ENCODE data around the gene TPSG1.
"Not testable (repeated sequence)": the region's sequence is repeated elsewhere in the genome, so short reads cannot be mapped to it uniquely, and the experiment has no call there.

TPSG1 gene

DNA sequence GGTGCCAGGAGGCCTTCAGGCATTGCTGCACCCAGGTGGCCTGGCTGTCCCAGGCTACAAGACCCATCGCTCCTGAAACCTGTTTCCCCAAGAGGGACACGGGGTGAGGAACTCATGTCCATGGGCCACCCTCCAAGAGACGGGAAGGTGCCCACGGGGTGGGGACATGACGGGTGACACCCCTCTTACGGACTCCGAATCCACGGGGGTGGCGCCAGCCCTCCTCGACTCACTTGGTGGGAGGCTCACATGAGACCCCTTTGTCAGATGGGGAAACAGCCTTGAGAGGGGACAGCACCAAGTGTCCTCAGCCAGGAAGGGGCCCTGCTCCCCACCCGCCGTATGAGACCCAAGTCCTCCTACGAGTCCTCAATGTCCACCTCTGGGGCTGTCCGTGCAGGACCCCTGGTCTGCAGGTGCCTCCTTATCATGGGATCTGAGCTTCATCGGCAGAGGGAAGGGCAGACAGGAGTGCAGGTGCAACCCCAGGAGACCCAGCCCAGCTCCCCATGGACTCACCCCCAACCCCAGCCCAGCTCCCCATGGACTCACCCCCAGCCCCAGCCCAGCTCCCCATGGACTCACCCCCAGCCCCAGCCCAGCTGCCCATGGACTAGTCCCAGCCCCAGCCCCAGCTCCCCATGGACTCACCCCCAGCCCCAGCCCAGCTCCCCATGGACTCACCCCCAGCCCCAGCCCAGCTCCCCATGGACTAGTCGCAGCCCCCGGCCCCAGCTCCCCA, 5.6 kb upstream of the TPSG1 start:
- DNase-seq (ENCODE audit: low read depth): not testable (repeated sequence)

DNA sequence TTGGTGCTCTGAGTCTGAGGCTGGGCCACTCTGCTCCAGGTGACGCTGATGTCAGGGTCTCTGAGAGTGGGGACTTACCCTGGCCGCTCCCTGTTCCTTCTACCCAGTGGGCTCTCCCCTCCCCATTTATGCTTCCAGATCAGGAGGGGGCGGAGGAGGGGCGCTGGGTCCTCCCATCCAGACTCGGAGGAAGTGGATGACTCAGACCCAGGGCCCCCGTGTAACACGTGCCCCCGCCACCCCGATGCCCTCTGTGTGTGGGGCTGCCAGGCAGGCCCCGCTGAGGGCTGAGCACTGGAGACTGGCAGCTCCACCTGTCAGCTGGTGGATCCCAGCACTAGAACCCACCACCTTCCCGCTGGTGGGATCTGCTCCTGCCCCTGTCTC, 5.0 kb upstream of the TPSG1 start, which contains the start of gene TPSB2:
TPSB2 (minus strand) TSS at position 101 of the 387 bp plus-strand sequence. CDS start 233 bp downstream, outside the sequence.
- not testable (repeated sequence) for DNase-seq (ENCODE audit: low read depth)

DNA sequence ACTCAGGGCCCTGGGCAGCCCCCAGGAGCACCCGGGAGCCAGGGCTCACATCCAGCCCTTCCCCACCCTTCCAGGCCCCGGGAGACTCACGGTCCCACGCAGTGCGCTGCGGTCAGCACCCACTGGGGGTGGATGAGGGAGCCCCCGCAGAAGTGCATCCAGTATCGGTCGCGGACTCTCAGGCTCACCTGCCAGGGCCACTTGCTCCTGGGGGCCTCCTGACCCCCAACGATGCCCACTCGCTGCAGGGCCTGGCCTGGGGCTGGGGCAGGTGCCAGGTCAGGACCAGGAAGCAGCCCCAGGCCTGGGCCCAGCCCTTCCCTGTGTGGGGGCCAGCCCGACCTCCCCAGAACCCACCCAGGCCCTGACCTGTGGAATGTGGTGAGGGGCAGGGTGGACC, 4.4 kb upstream of the TPSG1 start:
- not testable (repeated sequence) for DNase-seq (ENCODE audit: low read depth)

DNA sequence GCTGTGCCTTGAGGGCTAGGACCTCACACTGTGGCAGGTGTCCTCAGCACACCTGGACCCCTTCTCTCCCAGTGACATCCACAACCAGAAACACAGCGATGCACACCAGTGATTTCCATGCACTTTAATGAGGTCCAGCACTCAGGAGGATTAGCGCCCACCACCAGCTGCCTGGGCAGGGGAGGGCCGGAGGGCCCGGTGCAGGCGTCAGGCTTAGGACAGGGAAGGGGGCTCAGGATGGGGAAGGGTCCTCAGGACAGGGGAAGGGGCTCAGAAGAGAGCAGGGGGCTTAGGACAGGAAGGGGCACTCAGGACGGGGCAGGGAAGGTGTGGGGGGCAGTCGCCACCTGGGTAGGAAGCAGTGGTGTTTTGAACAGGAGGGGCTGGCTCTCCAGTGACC, 3.2 kb upstream of the TPSG1 start:
- not testable (repeated sequence) for DNase-seq (ENCODE audit: low read depth)

DNA sequence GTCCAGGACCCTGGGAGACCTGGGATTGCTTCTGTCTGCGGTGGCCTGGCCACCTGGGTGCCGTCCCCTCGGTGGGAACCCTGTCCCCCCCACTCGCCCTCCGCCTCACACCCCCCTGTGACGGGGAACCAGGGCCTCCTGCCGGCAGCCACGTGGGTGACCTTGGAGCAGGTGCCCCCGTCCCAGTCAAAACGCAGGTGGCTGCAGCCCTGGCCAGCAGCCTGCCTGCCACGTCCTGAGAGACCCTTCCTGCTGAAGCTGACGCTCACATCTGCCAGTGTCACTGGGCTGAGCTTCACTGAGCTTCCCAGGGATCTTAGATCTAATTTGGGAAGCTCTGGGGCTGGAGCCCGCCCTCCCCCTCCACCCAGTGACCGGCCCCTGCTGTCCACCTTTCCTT, 1.6 kb upstream of the TPSG1 start:
- DNase-seq (ENCODE audit: low read depth): not testable (repeated sequence)

DNA sequence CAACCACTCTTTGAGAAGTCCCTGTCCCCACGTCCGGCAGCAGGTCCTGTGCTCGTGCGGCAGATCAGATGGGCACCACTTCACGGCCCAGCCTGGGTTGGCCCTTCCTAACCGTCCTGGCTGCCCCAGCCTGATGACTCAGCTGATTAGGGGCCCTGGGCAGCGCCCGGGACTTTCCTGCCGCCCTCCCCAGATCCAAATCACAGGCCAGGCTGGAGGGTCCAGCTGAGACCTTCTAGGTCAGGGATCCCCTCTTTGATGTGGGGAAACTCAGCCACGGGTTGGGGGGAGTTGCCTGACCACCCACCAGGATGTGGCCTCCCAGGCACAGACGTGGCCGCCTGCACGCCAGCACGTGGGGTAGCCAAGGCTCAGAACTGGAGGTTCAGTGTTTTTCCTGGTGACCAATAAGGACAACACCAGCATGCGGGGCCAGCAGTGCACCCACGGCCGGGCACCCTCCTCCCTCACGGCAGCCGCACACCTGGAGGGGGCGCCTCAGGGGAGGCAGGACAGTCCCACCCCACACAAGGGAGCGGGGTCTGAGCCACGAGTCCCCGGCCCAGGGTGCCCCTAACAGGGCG, 752 bp upstream of the TPSG1 start:
- not testable (repeated sequence) for DNase-seq (ENCODE audit: low read depth)

DNA sequence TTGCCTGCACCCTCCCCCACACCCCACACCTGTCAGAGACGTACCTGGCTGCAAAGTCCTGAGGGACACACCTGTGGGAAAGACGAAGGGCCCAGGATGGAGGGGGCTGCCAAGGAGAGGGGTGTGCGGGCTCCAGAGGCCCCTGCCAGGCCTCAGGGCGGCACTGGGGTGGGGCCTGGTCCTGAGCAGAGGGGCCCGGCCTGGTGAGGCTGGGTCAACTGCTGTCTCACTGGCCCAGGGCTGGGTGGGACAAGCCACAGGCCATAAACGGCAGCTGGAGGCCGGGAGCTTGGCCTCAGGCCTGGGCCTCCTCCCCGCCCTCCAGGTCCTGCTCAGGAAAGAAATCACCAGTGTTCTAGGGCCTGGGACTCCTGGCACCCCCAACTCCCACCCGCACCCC, 510 bp downstream of the TPSG1 start:
- DNase-seq (ENCODE audit: low read depth): no peak

DNA sequence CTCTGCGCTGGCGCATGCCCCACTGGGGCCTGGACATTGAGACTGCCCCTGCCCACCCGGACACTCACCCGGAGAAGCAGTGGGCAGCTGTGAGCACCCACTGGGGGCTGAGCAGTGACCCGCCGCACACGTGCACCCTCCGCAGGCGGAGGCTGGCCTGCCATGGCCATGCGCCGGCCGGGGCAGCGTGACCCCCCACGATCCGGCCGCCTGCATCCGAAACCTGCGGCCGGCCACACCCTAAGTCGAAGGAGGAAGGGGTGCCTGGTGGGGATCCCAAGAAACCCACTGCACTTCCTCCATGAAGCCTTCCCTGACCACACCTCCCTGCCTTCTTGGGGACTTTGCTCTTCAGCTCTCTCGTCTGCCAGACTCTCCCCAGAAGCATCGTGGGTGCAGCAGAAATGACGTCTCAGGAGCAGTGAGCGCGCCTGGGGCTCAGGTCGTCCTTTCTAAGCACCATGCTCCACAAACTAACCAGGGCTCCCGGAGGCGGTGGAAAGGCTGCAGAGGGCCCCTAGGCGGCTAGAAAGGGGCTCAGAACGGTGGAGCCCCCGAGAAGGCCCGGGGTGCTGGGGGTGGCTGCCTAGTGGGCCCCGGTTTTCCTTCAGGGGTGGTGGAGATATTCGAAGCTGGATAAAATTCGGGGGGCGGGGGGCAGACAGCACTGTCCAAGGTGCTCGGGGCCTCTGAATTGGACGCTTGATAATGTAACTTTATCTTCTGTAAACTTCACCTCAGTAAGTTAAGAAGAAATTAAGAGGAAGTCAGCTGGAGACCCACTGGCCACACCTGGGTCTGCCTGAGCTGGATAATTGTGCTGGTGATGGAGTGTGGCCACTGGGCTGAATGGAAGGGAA, 1.5 kb downstream of the TPSG1 start:
- DNase-seq (ENCODE audit: low read depth): no peak

DNA sequence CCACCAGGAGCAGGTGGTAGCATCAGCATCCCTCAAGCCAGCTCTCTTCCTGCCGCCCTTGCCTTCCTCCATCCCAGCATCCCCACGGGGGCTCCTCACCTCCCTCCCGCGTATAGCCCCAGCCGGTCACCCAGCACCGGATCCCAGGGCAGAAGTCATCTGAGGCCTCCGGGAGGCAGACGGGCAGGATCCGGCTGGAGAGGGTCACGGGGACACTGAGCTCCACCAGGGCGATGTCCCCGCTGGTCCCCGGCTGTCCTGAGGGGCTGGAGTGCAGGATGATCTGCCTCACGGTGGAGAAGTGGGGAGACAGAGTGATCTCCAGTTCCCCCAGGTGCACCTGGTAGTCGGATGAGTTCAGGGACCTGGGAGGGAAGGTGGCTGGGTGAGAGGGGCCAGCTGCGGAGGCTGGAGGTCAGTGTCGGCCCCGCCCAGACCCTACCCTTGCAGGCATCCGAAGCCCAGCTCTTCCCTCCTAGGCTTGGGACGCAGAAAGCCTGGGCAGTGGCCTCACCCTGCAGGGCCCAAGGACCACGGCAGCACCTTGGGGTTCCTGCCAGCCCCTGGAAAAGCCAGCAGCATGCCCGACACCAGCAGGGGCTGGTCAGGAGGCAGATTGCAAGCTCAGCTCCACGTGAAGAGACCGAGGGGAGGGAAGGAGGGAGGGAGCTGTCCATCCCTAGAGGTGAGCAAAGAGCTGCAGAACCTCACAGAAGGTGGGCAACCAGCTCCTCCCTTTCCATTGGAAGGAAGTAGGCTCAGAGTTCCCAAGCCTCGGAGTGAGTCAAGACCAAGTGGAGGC, 2.3 kb downstream of the TPSG1 start:
- no peak for DNase-seq (ENCODE audit: low read depth)

DNA sequence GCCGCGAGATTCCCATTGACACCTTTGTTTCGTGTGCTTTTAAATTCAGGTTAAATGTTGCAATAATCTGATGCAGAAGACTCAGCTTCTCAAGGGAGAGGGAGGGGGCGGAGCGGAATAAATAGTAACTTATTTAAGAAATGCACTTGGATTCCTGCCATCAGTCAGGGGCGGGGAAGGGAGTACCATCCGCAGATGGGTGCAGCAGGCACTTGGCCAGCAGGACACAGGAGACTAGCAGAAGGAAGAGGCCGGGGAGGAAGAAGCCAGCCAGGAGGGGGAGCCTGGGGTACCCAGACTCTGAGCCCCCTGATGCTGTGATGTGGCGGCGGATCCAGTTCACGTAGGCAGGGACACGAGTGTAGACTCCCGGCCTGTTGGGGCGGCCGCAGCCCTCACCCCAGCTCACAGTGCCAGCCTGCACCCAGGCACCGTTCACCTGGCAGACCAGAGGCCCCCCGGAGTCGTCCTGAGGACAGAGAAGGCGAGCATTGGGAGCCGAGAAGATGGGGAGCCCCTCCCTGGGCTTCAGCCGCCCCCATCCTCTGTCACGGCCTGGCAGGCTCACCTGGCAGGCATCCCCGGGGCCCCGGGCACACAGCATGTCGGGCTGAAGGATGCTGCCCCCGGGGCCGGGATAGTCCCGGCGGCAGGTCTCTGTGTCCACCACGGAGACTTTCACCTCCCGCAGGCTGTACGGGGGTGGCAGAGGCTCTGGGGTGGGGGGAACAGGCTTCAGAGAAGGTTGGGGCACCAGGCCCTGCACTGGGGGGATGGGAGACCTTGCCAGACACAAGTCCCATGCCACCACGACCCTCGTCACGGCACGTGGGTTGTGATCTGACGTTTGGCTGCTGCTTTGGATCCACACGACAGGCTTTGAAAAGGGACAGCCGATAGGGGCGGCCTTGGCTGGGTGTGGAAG, 3.2 kb downstream of the TPSG1 start:
- DNase-seq (ENCODE audit: low read depth): no peak

DNA sequence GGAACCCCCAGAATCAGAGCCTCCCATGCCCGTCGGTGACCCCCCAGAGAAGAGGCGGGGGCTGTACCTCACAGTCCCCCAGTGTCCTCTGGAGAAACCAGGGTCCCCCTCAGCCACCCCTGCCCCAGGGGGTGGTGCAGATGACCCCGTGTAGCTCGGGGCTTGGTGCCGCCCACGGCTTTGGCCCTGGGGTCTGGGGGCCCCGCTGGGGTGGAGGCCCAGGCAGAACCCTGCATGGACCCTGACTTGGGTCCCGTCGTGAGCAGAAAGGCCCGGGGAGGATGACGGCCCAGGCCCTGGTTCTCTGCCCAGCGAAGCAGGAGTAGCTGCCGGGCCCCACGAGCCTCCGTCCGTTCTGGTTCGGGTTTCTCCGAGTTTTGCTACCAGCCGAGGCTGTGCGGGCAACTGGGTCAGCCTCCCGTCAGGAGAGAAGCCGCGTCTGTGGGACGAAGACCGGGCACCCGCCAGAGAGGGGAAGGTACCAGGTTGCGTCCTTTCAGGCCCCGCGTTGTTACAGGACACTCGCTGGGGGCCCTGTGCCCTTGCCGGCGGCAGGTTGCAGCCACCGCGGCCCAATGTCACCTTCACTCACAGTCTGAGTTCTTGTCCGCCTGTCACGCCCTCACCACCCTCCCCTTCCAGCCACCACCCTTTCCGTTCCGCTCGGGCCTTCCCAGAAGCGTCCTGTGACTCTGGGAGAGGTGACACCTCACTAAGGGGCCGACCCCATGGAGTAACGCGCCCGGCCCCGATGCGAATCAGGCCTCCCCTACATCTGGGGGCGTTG, 4.0 kb downstream of the TPSG1 start:
- DNase-seq (ENCODE audit: low read depth): no peak

DNA sequence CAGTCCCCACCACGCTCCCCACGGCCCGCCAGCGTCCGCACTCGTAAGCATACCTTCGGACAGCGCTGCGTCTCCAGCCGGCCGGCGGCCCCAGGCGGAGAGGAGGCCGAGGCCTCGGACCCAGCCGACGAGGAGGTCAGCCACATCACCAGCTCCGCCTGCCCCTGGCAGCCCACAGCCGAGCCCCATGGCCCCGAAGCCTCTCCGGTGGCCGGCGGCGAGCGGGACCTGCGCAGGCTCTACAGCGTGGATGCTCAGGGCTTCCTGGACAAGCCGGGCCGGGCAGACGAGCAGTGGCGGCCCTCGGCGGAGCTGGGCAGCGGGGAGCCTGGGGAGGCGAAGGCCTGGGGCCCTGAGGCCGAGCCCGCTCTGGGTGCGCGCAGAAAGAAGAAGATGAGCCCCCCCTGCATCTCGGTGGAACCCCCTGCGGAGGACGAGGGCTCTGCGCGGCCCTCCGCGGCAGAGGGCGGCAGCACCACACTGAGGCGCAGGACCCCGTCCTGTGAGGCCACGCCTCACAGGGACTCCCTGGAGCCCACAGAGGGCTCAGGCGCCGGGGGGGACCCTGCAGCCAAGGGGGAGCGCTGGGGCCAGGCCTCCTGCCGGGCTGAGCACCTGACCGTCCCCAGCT, 4.9 kb downstream of the TPSG1 start:
- DNase-seq (ENCODE audit: low read depth): no peak

DNA sequence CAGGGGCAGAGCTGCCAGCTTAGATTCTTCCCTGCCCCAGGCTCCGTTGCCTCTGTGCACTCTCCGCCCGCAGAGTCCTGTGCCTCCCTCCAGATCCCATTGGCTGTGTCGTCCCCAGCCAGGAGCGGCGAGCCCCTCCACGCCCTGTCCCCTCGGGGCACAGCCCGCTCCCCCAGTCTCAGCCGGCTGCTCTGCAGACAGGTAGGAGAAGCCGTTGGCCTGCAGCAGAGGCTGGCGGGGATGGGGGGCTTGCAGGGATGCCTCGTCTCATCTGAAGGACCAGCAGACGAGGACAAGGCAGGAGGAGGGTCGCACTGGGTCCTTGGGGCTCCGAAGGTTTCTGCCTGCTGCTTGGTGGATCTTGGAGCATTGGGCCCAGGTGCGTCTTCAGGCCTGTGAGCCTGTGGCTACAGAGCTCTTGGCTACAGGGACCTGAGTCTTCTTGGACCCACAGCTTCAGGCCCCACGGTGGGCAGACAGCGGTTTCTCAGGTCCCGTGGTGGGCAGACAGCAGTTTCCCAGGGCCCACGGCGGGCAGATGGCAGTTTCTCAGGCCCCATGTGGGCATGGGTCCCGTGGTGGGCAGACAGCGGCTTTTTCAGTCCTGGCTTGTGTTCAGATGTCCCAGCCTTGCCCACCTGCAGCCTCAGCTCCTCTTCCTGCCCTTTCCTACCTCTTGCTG, 6.0 kb downstream of the TPSG1 start:
- no peak for DNase-seq (ENCODE audit: low read depth)

DNA sequence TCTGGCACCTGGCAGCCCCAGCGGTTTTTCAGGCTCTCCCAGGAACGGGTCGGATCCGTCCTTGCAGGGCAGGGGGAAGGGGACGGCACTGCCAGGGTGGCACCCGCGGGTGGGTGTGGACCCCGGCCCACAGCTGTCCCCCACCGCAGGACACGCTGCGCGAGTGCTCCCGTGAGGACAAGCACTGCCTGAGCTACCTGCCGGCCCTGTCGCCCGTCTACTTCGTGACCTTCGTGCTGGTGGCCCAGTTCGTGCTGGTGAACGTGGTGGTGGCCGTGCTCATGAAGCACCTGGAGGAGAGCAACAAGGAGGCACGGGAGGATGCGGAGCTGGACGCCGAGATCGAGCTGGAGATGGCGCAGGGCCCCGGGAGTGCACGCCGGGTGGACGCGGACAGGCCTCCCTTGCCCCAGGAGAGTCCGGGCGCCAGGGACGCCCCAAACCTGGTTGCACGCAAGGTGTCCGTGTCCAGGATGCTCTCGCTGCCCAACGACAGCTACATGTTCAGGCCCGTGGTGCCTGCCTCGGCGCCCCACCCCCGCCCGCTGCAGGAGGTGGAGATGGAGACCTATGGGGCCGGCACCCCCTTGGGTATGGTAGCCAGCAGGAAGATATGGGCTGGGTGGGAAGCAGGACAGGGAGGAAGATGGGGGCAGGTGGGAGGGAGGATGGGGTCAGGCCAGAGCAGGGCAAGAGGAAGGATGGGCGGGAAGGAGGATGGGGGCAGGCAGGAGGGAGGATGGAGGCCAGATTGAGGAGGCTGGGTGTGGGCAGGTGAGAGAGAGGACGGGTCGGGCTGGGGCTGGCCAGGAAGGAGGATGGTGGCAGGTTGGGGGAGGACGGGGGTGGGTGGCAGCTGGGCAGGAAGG, 6.8 kb downstream of the TPSG1 start:
- DNase-seq (ENCODE audit: low read depth): no peak

DNA sequence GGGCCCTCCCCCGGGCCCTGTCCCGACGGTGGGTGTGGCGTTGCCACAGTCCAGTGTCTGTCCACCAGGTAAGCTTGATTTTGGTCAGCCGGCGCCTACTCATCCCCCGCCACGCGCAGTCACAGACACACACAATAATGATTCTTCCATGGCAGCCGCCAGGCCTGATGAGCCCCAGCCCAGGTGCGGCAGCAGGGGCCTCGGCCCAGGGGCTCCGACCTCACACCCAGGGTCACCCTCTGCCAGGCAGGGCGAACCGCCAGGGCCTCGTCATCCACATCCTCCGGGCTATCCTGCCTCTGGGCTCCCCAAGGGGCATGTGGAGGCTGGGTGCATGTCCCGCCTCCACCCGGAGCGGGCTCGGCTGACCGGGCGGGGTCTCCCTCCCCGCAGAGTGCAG, 7.5 kb downstream of the TPSG1 start:
- no peak for DNase-seq (ENCODE audit: low read depth)

DNA sequence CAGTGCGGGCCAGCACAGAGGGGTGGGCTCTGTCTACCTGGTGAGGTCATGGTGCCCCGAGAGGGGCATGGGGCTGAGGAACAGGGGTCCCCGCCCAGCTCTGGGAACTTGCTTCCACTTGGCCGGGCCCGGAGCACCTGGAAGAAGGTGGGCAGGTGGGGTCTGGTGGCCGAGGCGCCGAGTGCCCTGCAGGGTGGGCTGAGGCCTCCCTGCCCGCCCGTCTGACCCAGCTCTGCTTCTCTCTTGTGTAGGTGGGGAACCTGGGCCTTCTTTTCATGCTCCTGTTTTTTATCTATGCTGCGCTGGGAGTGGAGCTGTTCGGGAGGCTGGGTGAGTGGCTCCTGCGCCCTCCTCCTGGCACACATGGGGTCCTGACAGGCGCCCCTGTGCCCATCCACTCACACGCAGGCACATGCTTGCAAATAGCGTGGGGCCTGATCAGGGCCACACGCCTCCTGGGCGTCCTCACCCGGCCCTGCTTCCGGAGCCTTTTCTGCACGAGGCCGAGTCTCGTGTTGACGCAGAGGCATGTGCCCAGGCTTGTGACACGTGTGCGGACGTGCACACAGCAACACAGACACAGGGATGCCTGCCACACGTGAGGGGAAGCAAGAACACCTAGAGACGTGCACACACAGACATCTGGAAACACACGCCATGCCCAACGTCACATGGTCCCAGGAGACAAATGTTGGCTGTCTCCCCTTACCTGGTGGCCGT, 8.2 kb downstream of the TPSG1 start:
- no peak for DNase-seq (ENCODE audit: low read depth)

DNA sequence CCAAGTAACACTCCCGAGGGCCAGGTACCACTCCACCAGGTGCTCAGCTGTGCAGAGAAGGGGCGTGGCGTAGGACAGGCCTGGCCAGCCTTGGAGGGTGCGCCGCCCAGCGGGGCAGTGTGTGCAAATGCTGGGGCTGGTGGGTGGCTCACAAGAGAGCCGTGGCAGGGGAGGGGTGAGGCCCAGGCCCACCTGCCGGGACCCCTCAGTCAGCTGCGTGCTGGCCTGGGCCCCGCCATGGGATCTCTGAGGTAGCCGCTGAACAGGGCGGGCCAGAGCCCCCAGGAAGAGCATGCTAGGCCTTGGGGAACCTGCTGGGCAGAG, 8.8 kb downstream of the TPSG1 start:
- DNase-seq (ENCODE audit: low read depth): no peak
